CD14-positive monocyte (primary cell): ENCODE measurements around the gene FMNL3. TPM values are rescaled to one million over a fixed set of nuclear protein-coding genes. Genes with fewer than 3 reads are reported as not detected.
A peak's percentile ranks its signal among the peaks of the same experiment; 100 is the strongest.

ENCODE experiments used
- DNase-seq, 3 donors: peaks; one replicate each; pipeline ENCODE4 v3.0.0-alpha.2; 2011 to 2022
- H2AFZ ChIP-seq: 2 replicates; pipeline ENCODE4 v1.6.0; 2012; ENCODE audit warnings: mild to moderate bottlenecking, low read depth, low read length, inconsistent platforms; ENCODE audit not compliant: insufficient read depth, poor library complexity, severe bottlenecking
- H3K27ac ChIP-seq, 2 donors: 1 replicate in 1 of 2; 2 replicates in 1 of 2; pipeline ENCODE4 v1.5.1; 2012 to 2013; ENCODE audit warnings: low read length in 2 of 2, control low read depth in 1 of 2, inconsistent platforms in 1 of 2, low read depth in 1 of 2, mild to moderate bottlenecking in 1 of 2
- H3K27me3 ChIP-seq, 2 donors: one replicate each; pipeline versions ENCODE4 v1.6.0 to v1.6.1; 2011 to 2013; ENCODE audit warnings: low read length in 2 of 2; ENCODE audit not compliant: control insufficient read depth in 2 of 2, insufficient read depth in 2 of 2
- H3K36me3 ChIP-seq, 2 donors: replicated peaks in 1 of 2; 1 replicate in 1 of 2; 2 replicates in 1 of 2; pipeline versions ENCODE4 v1.5.1 to v1.6.1; 2012 to 2013; ENCODE audit warnings: low read length in 2 of 2, control low read depth in 1 of 2, inconsistent platforms in 1 of 2, mild to moderate bottlenecking in 1 of 2; ENCODE audit not compliant: insufficient read depth in 2 of 2, control insufficient read depth in 1 of 2
- H3K4me1 ChIP-seq, 2 donors: 1 replicate in 1 of 2; 2 replicates in 1 of 2; pipeline versions ENCODE4 v1.5.1 to v1.6.1; 2012 to 2013; ENCODE audit warnings: low read length in 2 of 2, control low read depth in 1 of 2, inconsistent platforms in 1 of 2, mild to moderate bottlenecking in 1 of 2, moderate library complexity in 1 of 2; ENCODE audit not compliant: insufficient read depth in 2 of 2, control insufficient read depth in 1 of 2
- H3K4me2 ChIP-seq: replicated peaks from 2 replicates; pipeline ENCODE3; 2012; ENCODE audit warnings: low read length, moderate library complexity, mild to moderate bottlenecking; ENCODE audit not compliant: poor library complexity, severe bottlenecking; ENCODE audit errors: extremely low read depth
- H3K4me3 ChIP-seq, 3 experiments: fragments of 200-600 bp in 1 of 3; sonication (generic) in 1 of 3; replicated peaks in 1 of 3; 1 replicate in 2 of 3; 2 replicates in 1 of 3; pipeline ENCODE4 v1.5.1; 2011 to 2013; ENCODE audit warnings: low read length in 3 of 3, mild to moderate bottlenecking in 3 of 3, control low read depth in 2 of 3, low read depth in 2 of 3, inconsistent platforms in 1 of 3, moderate library complexity in 1 of 3
- H3K79me2 ChIP-seq: 2 replicates; pipeline ENCODE4 v1.6.0; 2012; ENCODE audit warnings: mild to moderate bottlenecking, control low read depth, inconsistent platforms, low read length, moderate library complexity; ENCODE audit not compliant: insufficient read depth
- H3K9ac ChIP-seq: 2 replicates; pipeline ENCODE4 v1.6.0; 2017; ENCODE audit warnings: low read length, mild to moderate bottlenecking; ENCODE audit not compliant: insufficient read depth, poor library complexity, severe bottlenecking
- H3K9me3 ChIP-seq, 2 donors: replicated peaks in 1 of 2; 1 replicate in 1 of 2; 2 replicates in 1 of 2; pipeline versions ENCODE4 v1.5.1 to v1.6.1; 2012 to 2013; ENCODE audit warnings: low read length in 2 of 2, control low read depth in 1 of 2; ENCODE audit not compliant: control insufficient read depth in 1 of 2, insufficient read depth in 1 of 2
- H4K20me1 ChIP-seq: 2 replicates; pipeline ENCODE4 v1.6.0; 2012; ENCODE audit warnings: mild to moderate bottlenecking, low read length, control low read depth, moderate library complexity; ENCODE audit not compliant: insufficient read depth
- H3K27ac Mint-ChIP-seq, 7 donors: one replicate each; pipeline ENCODE4 v1.8.0; 2020; ENCODE audit warnings: mild to moderate bottlenecking in 7 of 7, mixed read lengths in 7 of 7, moderate library complexity in 6 of 7, inconsistent platforms in 2 of 7
- H3K27me3 Mint-ChIP-seq, 3 donors: one replicate each; pipeline ENCODE4 v1.8.0; 2021 to 2022; ENCODE audit warnings: low read depth in 3 of 3, mild to moderate bottlenecking in 3 of 3, mixed read lengths in 3 of 3, moderate library complexity in 3 of 3, inconsistent platforms in 1 of 3
- H3K36me3 Mint-ChIP-seq, 2 donors: one replicate each; pipeline ENCODE4 v1.8.0; 2020; ENCODE audit warnings: mixed read lengths in 2 of 2, inconsistent platforms in 1 of 2, mild to moderate bottlenecking in 1 of 2
- H3K4me1 Mint-ChIP-seq: one replicate; pipeline ENCODE4 v1.8.0; 2020; ENCODE audit warnings: mild to moderate bottlenecking, mixed read lengths
- H3K4me3 Mint-ChIP-seq, 2 donors: one replicate each; pipeline ENCODE4 v1.8.0; 2020; ENCODE audit warnings: mild to moderate bottlenecking in 2 of 2, mixed read lengths in 2 of 2, moderate library complexity in 1 of 2
- H3K9me3 Mint-ChIP-seq, 7 donors: one replicate each; pipeline ENCODE4 v1.8.0; 2020 to 2022; ENCODE audit warnings: mixed read lengths in 7 of 7, mild to moderate bottlenecking in 6 of 7, moderate library complexity in 6 of 7, inconsistent platforms in 2 of 7
- WGBS: methylation state at CpG from one replicate; pipeline ENCODE4 v1.1.5; 2013; ENCODE audit warnings: missing lambda C conversion rate; ENCODE audit not compliant: insufficient coverage; 5-methylcytosine and 5-hydroxymethylcytosine counted together
- intact Hi-C, 2 donors: fragments of 100-400 bp; cut with micrococcal nuclease; formaldehyde crosslinking; loops; one replicate each; pipeline versions ENCODE4 v1.15.0 to v1.15.1; 2023
- polyA plus RNA-seq, 3 donors: library from polyadenylated mRNA; depleted of rRNA in 1 of 3; unstranded in 2 of 3; stranded (reverse) in 1 of 3; fragments of 300-500 nt in 2 of 3; fragments of >200 nt in 1 of 3; fragmentation: Illumina TruSeq in 2 of 3; gene quantifications; 1 replicate in 2 of 3; 2 replicates in 1 of 3; pipeline ENCODE4 v1.2.3, GENCODE V29; 2012 to 2021
- TF ChIP-seq, protein P1 (sequence below): fragments of 200-600 bp; IDR thresholded peaks from one replicate; pipeline ENCODE4 v1.8.0; 2022; ENCODE audit warnings: antibody characterized with exemption, mild to moderate bottlenecking

Gene FMNL3
- polyA plus RNA-seq, 3 donors: 1.5 to 5.4 (median 1.7) TPM

DNA sequence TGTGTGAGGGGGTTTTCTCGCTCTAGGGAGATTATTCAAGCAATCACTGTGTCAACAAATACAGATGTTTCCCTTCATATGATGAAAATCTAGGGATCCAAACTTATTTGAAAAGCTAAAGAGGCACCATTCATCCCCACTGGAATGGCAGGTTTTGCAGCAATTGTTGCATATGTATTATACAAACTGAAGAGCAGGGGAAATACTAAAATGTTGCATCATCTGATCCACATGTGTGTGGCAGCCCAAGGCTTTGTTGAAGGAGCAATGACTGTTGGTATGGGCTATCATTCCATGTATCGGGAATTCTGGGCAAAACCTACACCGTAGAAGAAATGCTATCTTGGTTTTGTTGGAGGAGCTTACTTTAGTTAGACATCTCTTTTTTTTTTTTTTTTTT lies 87.9 kb downstream of the FMNL3 start:
- H3K36me3 ChIP-seq: no peaks in the 10 kb centered on the region
- Mint-ChIP-seq H3K27ac (no peak overlapping the region), H3K4me3 (peak overlapping the region in 1 of 2 donors; percentile 68), H3K9me3 (peaks cover 0 to 17% (median 9%) of the 10 kb centered on the region in 7 donors), H3K36me3 (no peaks in the 10 kb centered on the region), H3K4me1 (peaks cover 21% of the 10 kb centered on the region), H3K27me3 (peaks cover 45 to 67% (median 55%) of the 10 kb centered on the region in 3 donors)
- no CpG with 5 or more reads among the region's 3 CpGs for WGBS
- peaks cover 15 to 54% of the 10 kb centered on the region in 2 donors for H3K27me3 ChIP-seq
- H3K27ac ChIP-seq: no peak overlapping the region
- peaks cover 18 to 22% of the 10 kb centered on the region in 2 donors for H3K4me1 ChIP-seq
- H3K79me2 ChIP-seq: no peaks in the 10 kb centered on the region
- no peak overlapping the region for H3K4me3 ChIP-seq
- no peak overlapping the region for H2AFZ ChIP-seq
- H3K9ac ChIP-seq: no peak overlapping the region
- H3K4me2 ChIP-seq: no peak overlapping the region
- peaks cover 0 to 3% of the 10 kb centered on the region in 2 donors for H3K9me3 ChIP-seq
- intact Hi-C loops: no loop called here
- H4K20me1 ChIP-seq: no peaks in the 10 kb centered on the region
- DNase-seq: no peak
- TF ChIP-seq, protein P1, sequence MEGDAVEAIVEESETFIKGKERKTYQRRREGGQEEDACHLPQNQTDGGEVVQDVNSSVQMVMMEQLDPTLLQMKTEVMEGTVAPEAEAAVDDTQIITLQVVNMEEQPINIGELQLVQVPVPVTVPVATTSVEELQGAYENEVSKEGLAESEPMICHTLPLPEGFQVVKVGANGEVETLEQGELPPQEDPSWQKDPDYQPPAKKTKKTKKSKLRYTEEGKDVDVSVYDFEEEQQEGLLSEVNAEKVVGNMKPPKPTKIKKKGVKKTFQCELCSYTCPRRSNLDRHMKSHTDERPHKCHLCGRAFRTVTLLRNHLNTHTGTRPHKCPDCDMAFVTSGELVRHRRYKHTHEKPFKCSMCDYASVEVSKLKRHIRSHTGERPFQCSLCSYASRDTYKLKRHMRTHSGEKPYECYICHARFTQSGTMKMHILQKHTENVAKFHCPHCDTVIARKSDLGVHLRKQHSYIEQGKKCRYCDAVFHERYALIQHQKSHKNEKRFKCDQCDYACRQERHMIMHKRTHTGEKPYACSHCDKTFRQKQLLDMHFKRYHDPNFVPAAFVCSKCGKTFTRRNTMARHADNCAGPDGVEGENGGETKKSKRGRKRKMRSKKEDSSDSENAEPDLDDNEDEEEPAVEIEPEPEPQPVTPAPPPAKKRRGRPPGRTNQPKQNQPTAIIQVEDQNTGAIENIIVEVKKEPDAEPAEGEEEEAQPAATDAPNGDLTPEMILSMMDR: no peak

DNA sequence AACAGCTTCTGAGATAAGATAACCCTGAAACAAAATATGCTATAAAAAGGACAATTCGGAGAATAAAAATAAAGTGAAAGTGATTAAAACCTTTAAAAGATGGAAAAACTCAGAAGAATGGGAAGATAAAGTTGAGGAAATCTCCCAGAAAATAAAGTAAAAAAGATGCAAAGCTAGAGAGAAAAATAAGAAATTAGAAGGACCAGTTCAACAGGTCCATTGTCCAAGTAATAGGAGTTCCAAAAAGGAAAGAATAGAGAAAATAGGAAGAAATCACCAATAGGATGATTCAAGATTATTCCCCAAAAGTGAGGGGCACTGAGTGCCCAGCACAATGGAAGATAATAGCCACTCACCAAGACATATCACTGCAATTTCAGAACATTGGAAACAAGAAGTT lies 88.6 kb downstream of the FMNL3 start:
- H3K27me3 ChIP-seq: peaks cover 15 to 54% of the 10 kb centered on the region in 2 donors
- peak overlapping the region in 1 of 2 donors; percentile 6 for H3K4me3 Mint-ChIP-seq
- DNase-seq: no peak
- H3K4me3 ChIP-seq: no peak overlapping the region
- no peak overlapping the region for H2AFZ ChIP-seq
- no CpG with 5 or more reads among the region's 1 CpG for WGBS
- peaks cover 15 to 17% of the 10 kb centered on the region in 2 donors for H3K4me1 ChIP-seq
- intact Hi-C loops: no loop called here
- peaks cover 0 to 3% of the 10 kb centered on the region in 2 donors for H3K9me3 ChIP-seq
- no peaks in the 10 kb centered on the region for H3K36me3 ChIP-seq
- no peak overlapping the region for H3K4me2 ChIP-seq
- H3K79me2 ChIP-seq: no peaks in the 10 kb centered on the region
- H3K27ac ChIP-seq: no peak overlapping the region
- H3K9me3 Mint-ChIP-seq: peaks cover 0 to 18% (median 10%) of the 10 kb centered on the region in 7 donors
- no peaks in the 10 kb centered on the region for H4K20me1 ChIP-seq
- H3K27me3 Mint-ChIP-seq: peaks cover 41 to 64% (median 56%) of the 10 kb centered on the region in 3 donors
- H3K27ac Mint-ChIP-seq: no peak overlapping the region
- H3K36me3 Mint-ChIP-seq: no peaks in the 10 kb centered on the region
- H3K9ac ChIP-seq: no peak overlapping the region
- TF ChIP-seq, protein P1: no peak
- H3K4me1 Mint-ChIP-seq: peaks cover 15% of the 10 kb centered on the region
